Activated naive CD8-positive, alpha-beta T cell treated with anti-CD3 and anti-CD28 coated beads, Interleukin-2, amount 50 U/mL, for 24 hours (primary cell): ENCODE results near the gene ALKBH8.
"Not testable (repeated sequence)": the region's sequence is repeated elsewhere in the genome, so short reads cannot be mapped to it uniquely, and the experiment has no call there.

ENCODE experiments used
- ATAC-seq: fragments of 150-1000 bp; cut with Tn5 transposase; one replicate; pipeline ENCODE4 v1.10.0; 2021
- DNase-seq: peaks from one replicate; pipeline ENCODE4 v3.0.0; 2021
- H3K27ac Mint-ChIP-seq: one replicate; pipeline ENCODE4 v1.8.0; 2021; ENCODE audit warnings: mild to moderate bottlenecking, mixed read lengths
- H3K27me3 Mint-ChIP-seq: one replicate; pipeline ENCODE4 v1.8.0; 2021; ENCODE audit warnings: mixed read lengths
- H3K36me3 Mint-ChIP-seq: one replicate; pipeline ENCODE4 v1.8.0; 2021; ENCODE audit warnings: low read depth, mixed read lengths
- H3K4me1 Mint-ChIP-seq: one replicate; pipeline ENCODE4 v1.8.0; 2021; ENCODE audit warnings: mixed read lengths
- H3K4me3 Mint-ChIP-seq: one replicate; pipeline ENCODE4 v1.8.0; 2021; ENCODE audit warnings: mild to moderate bottlenecking, moderate library complexity, mixed read lengths
- H3K9me3 Mint-ChIP-seq: one replicate; pipeline ENCODE4 v1.8.0; 2021; ENCODE audit warnings: mixed read lengths

Gene ALKBH8

DNA sequence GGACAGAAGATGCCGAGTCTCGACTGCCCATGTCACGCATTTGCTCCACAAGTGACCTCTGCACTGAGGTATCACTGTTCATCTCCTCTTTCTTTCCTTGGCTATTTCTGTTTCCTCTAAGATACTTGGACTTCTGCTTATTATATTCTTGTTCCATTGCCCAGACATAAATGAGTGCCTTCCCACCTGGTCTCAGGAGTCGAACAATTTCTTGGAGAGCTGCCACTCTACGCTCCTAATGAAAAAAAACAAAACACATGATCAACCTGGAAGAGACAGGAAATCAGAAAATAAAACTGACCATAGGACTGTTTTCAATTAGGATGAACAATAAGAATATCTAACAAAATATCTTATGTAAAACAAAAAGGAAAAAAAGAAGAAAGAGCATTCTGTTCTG lies 60.6 kb downstream of the ALKBH8 start:
- Mint-ChIP-seq H3K27me3 (no peaks in the 10 kb centered on the region), H3K4me1 (no peaks in the 10 kb centered on the region), H3K36me3 (peaks cover 56% of the 10 kb centered on the region), H3K9me3 (peaks cover 18% of the 10 kb centered on the region), H3K4me3 (no peak overlapping the region), H3K27ac (no peak overlapping the region)
- no peak for ATAC-seq
- no peak for DNase-seq

DNA sequence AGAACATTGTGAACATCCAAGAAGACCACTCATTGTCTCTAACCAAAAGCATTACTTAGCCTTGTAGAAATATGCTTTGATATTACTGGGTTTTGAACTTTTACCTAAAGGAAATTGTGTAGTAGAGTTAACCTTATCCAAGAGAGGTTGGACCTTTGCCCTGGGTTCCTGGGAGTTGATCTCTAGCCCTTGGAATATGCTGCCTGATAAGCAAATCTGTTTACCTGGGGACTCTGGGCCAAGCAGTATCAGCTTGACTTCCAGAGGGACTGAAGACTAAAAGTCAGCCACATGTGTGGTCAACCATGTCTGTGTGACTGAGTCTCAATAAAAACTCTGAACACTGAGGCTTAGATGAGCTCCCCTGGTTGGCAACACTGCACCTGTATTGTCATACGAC lies 63.8 kb downstream of the ALKBH8 start:
- H3K36me3 Mint-ChIP-seq = peaks cover 53% of the 10 kb centered on the region
- DNase-seq (no peak), ATAC-seq (no peak)
- H3K4me1 Mint-ChIP-seq = no peaks in the 10 kb centered on the region
- H3K27ac Mint-ChIP-seq = no peak overlapping the region
- no peak overlapping the region for H3K4me3 Mint-ChIP-seq
- no peaks in the 10 kb centered on the region for H3K27me3 Mint-ChIP-seq
- H3K9me3 Mint-ChIP-seq = peaks cover 18% of the 10 kb centered on the region

- H3K4me3 Mint-ChIP-seq, H3K27ac Mint-ChIP-seq, H3K27me3 Mint-ChIP-seq, ATAC-seq, H3K4me1 Mint-ChIP-seq, DNase-seq: not testable (repeated sequence)
- peaks cover 21% of the 10 kb centered on the region for H3K36me3 Mint-ChIP-seq
- H3K9me3 Mint-ChIP-seq = peaks cover 11% of the 10 kb centered on the region
These were observed 68.2 kb downstream of the ALKBH8 start for GRCh38 chr11:107497371-107497770.

DNA sequence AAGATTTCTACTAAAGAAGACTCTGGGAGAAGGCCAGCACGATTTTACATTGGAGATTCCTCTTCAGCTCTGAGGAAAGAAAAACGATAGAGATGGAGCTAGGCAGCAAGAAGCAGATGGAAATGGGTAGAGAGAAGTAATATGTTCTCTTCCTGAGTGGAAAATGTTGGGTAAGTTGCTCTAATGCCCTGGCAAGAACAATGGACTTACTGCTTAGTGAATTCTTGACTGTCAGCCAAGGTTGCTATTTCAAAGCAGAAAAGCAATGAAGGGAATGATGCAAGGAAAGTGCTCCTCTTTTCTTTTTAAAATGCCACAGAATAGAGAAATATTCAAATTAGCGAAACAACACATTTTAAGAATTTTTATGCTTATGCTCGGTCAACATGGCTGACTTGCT lies 69.5 kb downstream of the ALKBH8 start:
- peaks cover 7% of the 10 kb centered on the region for H3K36me3 Mint-ChIP-seq
- ATAC-seq = no peak
- peaks cover under 1% of the 10 kb centered on the region for H3K9me3 Mint-ChIP-seq
- no peaks in the 10 kb centered on the region for H3K4me1 Mint-ChIP-seq
- no peak for DNase-seq
- no peaks in the 10 kb centered on the region for H3K27me3 Mint-ChIP-seq
- no peak overlapping the region for H3K27ac Mint-ChIP-seq
- H3K4me3 Mint-ChIP-seq = no peak overlapping the region

DNA sequence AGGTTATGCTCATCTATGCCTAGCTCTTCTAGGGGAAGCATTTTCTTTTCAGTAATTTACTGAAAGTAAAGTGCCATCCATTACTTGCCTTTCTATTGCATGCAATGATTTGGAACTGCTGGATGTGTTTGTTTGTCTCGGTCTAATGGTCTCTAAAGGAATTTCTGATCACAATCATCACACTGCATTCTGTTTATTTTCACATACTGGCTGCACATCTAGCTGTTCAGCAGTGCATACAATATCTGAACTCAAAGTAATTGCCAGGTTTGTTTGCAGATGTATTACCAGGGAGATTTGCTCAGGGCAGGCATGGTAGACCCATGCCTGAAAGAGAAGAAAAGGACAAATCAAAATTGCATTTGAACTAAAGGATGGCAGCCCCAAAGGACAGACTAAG lies 71.5 kb downstream of the ALKBH8 start:
- Mint-ChIP-seq H3K4me3 (no peak overlapping the region), H3K36me3 (peaks cover 2% of the 10 kb centered on the region), H3K4me1 (no peaks in the 10 kb centered on the region), H3K9me3 (no peaks in the 10 kb centered on the region), H3K27ac (no peak overlapping the region), H3K27me3 (no peaks in the 10 kb centered on the region)
- DNase-seq (no peak), ATAC-seq (no peak)

- Mint-ChIP-seq H3K4me3 (no peak overlapping the region), H3K27me3 (no peaks in the 10 kb centered on the region), H3K27ac (no peak overlapping the region), H3K36me3 (peaks cover 2% of the 10 kb centered on the region), H3K4me1 (no peaks in the 10 kb centered on the region), H3K9me3 (no peaks in the 10 kb centered on the region)
- ATAC-seq (no peak), DNase-seq (no peak)
These were observed 72.4 kb downstream of the ALKBH8 start for GRCh38 chr11:107493117-107493516.

GRCh38 chr11:107490836-107491235 lies 74.7 kb downstream of the ALKBH8 start:
- no peak overlapping the region for H3K27ac Mint-ChIP-seq
- no peak overlapping the region for H3K4me3 Mint-ChIP-seq
- no peaks in the 10 kb centered on the region for H3K4me1 Mint-ChIP-seq
- H3K9me3 Mint-ChIP-seq = no peaks in the 10 kb centered on the region
- DNase-seq (no peak), ATAC-seq (no peak)
- no peaks in the 10 kb centered on the region for H3K36me3 Mint-ChIP-seq
- peaks cover 2% of the 10 kb centered on the region for H3K27me3 Mint-ChIP-seq

DNA sequence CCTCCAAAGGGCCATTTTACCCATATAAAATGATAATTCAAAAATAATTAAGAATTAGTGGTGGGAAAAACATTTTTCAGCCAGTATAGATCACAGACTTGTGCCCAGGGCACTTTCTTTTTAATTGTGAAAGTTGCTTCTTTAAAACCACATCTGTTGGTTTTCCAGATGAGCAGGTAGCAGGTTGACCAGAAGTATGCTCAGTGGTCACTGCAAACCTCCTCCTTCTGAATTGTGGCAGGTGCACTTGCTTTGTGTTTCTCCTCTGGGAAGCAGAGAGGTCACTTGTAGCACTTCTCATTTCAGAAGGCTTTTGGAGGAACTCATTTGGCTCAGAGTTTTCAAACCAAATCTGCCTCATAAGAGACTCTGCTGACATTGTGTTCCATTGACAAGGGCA lies 83.3 kb downstream of the ALKBH8 start:
- no peaks in the 10 kb centered on the region for H3K36me3 Mint-ChIP-seq
- H3K4me1 Mint-ChIP-seq = no peaks in the 10 kb centered on the region
- no peak overlapping the region for H3K27ac Mint-ChIP-seq
- peaks cover 13% of the 10 kb centered on the region for H3K27me3 Mint-ChIP-seq
- ATAC-seq = no peak
- H3K9me3 Mint-ChIP-seq = no peaks in the 10 kb centered on the region
- no peak for DNase-seq
- H3K4me3 Mint-ChIP-seq = no peak overlapping the region

- Mint-ChIP-seq H3K36me3 (no peaks in the 10 kb centered on the region), H3K9me3 (no peaks in the 10 kb centered on the region)
- no peak for ATAC-seq
These were observed 86.6 kb downstream of the ALKBH8 start for GRCh38 chr11:107478922-107479321.

DNA sequence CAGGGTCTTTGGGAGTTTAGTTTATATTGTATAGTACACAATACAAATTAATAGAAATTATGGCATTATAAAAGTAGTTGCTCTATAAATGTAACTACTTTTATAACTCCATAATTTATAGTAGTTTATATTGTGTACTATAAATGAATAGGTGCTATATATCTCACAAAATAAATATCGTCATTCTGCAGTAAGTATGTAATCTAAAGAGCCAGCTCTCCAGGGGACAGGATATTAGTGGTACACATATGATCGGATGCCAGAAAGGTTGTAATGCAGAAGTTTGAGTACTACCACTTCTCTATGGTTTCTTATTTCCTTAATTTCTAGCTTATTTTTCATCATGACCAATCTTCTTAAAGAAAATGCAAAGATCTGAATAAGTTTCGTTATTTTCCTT lies 87.7 kb downstream of the ALKBH8 start:
- Mint-ChIP-seq H3K4me1 (no peaks in the 10 kb centered on the region), H3K27me3 (peaks cover 30% of the 10 kb centered on the region), H3K36me3 (no peaks in the 10 kb centered on the region), H3K4me3 (no peak overlapping the region), H3K27ac (no peak overlapping the region), H3K9me3 (no peaks in the 10 kb centered on the region)
- ATAC-seq (no peak), DNase-seq (no peak)

More at GRCh38 chr11:107478922-107479321, 86.6 kb downstream of the ALKBH8 start:
- DNase-seq = no peak
- Mint-ChIP-seq H3K4me3 (no peak overlapping the region), H3K27me3 (peaks cover 30% of the 10 kb centered on the region), H3K27ac (no peak overlapping the region), H3K4me1 (no peaks in the 10 kb centered on the region)

GRCh38 chr11:107473792-107474191 lies 91.7 kb downstream of the ALKBH8 start:
- H3K27me3 Mint-ChIP-seq = peaks cover 42% of the 10 kb centered on the region
- ATAC-seq (no peak), DNase-seq (no peak)
- H3K4me3 Mint-ChIP-seq = no peak overlapping the region
- H3K9me3 Mint-ChIP-seq = no peaks in the 10 kb centered on the region
- H3K4me1 Mint-ChIP-seq = no peaks in the 10 kb centered on the region
- H3K36me3 Mint-ChIP-seq = peaks cover 1% of the 10 kb centered on the region
- H3K27ac Mint-ChIP-seq = no peak overlapping the region

DNA sequence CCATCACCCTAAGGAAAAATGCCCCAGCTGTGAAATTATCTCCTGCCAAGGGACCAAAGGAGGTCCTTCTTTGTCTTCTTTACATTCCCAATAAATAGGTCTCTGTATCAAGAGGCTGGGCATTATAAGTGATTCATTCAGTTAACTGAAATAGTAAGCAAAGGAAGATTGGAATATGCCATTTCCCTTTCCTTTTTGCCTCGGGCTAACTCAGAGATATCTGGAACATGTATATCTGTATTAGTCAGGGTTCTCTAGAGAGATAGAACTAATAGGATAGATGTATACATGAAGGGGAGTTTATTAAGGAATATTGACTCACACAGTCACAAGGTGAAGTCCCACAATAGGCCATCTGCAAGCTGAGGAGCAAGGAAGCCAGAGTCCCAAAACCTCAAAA lies 92.6 kb downstream of the ALKBH8 start:
- ATAC-seq (no peak), DNase-seq (no peak)
- Mint-ChIP-seq H3K27me3 (peaks cover 46% of the 10 kb centered on the region), H3K27ac (no peak overlapping the region), H3K4me1 (no peaks in the 10 kb centered on the region), H3K9me3 (no peaks in the 10 kb centered on the region), H3K4me3 (no peak overlapping the region), H3K36me3 (peaks cover 1% of the 10 kb centered on the region)

DNA sequence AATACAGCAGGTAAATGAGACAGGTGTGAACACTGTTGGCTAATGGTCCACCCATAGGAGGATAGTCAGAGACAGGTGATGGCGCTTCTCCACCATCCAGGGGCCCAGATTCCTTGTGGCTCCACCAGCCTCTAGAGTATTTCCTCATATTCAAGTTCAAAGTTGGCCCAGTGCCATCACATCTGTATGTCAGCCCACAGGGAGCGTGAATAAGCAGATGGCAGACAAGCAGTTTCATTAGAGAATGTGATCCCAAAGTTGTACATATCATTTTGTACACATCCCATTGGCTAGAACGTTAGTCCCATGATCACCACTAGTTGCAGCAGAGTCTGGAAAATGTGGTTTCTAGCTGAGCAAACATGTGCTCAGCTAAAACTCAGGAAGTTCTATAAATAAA lies 96.9 kb downstream of the ALKBH8 start:
- ATAC-seq (no peak), DNase-seq (no peak)
- H3K27ac Mint-ChIP-seq = no peak overlapping the region
- H3K4me3 Mint-ChIP-seq = no peak overlapping the region
- peaks cover 1% of the 10 kb centered on the region for H3K36me3 Mint-ChIP-seq
- H3K9me3 Mint-ChIP-seq = peaks cover 8% of the 10 kb centered on the region
- H3K4me1 Mint-ChIP-seq = no peaks in the 10 kb centered on the region
- peaks cover 28% of the 10 kb centered on the region for H3K27me3 Mint-ChIP-seq

DNA sequence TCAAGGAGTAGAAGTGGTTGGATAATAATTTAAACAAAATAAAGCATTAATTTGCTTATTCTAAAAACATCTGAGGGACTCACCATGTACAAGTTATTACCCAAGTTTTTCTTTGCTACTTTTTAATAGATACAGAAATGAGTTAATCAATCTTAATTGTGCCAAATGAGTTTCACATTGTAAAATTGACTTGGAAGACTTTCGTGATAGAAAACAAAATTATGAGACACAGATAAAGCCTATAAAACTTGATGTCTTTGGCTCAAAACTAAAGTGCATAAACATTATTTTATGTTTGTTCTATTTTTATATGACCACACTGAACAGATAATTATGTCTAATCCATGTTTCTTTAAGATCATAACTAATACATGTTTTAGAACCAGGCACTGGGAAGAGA lies 97.8 kb downstream of the ALKBH8 start:
- peaks cover 14% of the 10 kb centered on the region for H3K9me3 Mint-ChIP-seq
- DNase-seq (no peak), ATAC-seq (no peak)
- no peak overlapping the region for H3K27ac Mint-ChIP-seq
- no peaks in the 10 kb centered on the region for H3K4me1 Mint-ChIP-seq
- no peak overlapping the region for H3K4me3 Mint-ChIP-seq
- peaks cover 1% of the 10 kb centered on the region for H3K36me3 Mint-ChIP-seq
- H3K27me3 Mint-ChIP-seq = peaks cover 31% of the 10 kb centered on the region

DNA sequence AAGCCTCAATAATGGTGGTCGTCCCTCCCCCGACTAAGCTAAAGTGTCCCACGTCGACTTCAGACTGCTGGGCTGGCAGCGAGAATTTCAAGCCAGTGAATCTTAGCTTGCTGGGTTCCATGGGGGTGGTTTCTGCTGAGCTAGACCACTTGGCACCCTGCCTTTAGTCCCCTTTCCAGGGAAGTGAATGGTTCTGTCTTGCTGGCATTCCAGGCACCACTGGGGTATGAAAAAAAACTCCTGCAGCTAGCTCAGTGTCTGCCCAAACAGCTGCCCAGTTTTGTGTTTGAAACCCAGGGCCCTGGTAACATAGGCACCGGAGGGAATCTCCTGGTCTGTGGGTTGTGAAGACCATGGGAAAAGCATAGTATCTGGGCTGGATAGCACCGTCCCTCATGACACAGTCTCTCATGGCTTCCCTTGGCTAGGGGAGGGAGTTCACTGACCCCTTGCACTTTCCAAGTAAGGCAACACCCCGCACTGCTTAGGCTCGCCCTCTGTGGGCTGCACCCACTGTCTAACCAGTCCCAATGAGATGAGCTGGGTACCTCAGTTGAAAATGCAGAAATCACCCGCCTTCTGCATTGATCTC lies 99.2 kb downstream of the ALKBH8 start:
- peaks cover 27% of the 10 kb centered on the region for H3K27me3 Mint-ChIP-seq
- peaks cover 14% of the 10 kb centered on the region for H3K9me3 Mint-ChIP-seq
- DNase-seq, H3K4me1 Mint-ChIP-seq, ATAC-seq, H3K27ac Mint-ChIP-seq, H3K36me3 Mint-ChIP-seq, H3K4me3 Mint-ChIP-seq: not testable (repeated sequence)
